IPS-18a (cell line): ENCODE measurements around the gene ABCF3.
"Not testable (repeated sequence)": the region's sequence is repeated elsewhere in the genome, so short reads cannot be mapped to it uniquely, and the experiment has no call there.

Experiments
- H3K27ac ChIP-seq: one replicate; pipeline ENCODE4 v1.5.1; 2013; ENCODE audit warnings: low read length
- H3K27me3 ChIP-seq: one replicate; pipeline ENCODE4 v1.6.1; 2013; ENCODE audit warnings: mild to moderate bottlenecking, low read length; ENCODE audit not compliant: control insufficient read depth, insufficient read depth
- H3K36me3 ChIP-seq: one replicate; pipeline ENCODE4 v1.6.1; 2013; ENCODE audit warnings: low read depth, low read length; ENCODE audit not compliant: control insufficient read depth
- H3K4me1 ChIP-seq: one replicate; pipeline ENCODE4 v1.6.1; 2013; ENCODE audit warnings: low read depth, low read length; ENCODE audit not compliant: control insufficient read depth
- H3K4me3 ChIP-seq: one replicate; pipeline ENCODE4 v1.5.1; 2013; ENCODE audit warnings: low read length
- H3K9ac ChIP-seq: one replicate; pipeline ENCODE4 v1.6.1; 2013; ENCODE audit warnings: mild to moderate bottlenecking, low read length, moderate library complexity
- H3K9me3 ChIP-seq: one replicate; pipeline ENCODE4 v1.6.1; 2013; ENCODE audit warnings: low read depth, low read length; ENCODE audit not compliant: control insufficient read depth

ABCF3 gene

GRCh38 chr3:184186184-184186901, at the start of gene ABCF3:
TSS of gene ABCF3 (plus strand) at chr3:184186199. CDS start at chr3:184186208, 9 bp downstream.
- peak within 1 kb of the TSS; percentile 88 for H3K4me3 ChIP-seq
- H3K27me3 ChIP-seq: no peaks in the 10 kb centered on the region
- H3K27ac ChIP-seq: peak within 1 kb of the TSS; percentile 42
- H3K36me3 ChIP-seq: peaks cover 66% of the 10 kb centered on the region
- peaks cover 11% of the 10 kb centered on the region for H3K4me1 ChIP-seq
- peak within 1 kb of the TSS; percentile 69 for H3K9ac ChIP-seq
- H3K9me3 ChIP-seq: no peaks in the 10 kb centered on the region

GRCh38 chr3:184140436-184140835, 45.6 kb upstream of the ABCF3 start:
- Histone ChIP-seq H3K9me3 (no peaks in the 10 kb centered on the region), H3K36me3 (peaks cover 51% of the 10 kb centered on the region), H3K4me3 (no peak overlapping the region), H3K27ac (no peak overlapping the region), H3K27me3 (no peaks in the 10 kb centered on the region), H3K9ac (no peak overlapping the region), H3K4me1 (no peaks in the 10 kb centered on the region)

GRCh38 chr3:184142199-184142598, 43.8 kb upstream of the ABCF3 start:
- Histone ChIP-seq H3K4me1 (no peaks in the 10 kb centered on the region), H3K4me3 (no peak overlapping the region), H3K9ac (no peak overlapping the region), H3K9me3 (no peaks in the 10 kb centered on the region), H3K36me3 (peaks cover 55% of the 10 kb centered on the region), H3K27me3 (no peaks in the 10 kb centered on the region), H3K27ac (no peak overlapping the region)

- peaks cover 55% of the 10 kb centered on the region for H3K36me3 ChIP-seq
- no peak overlapping the region for H3K4me3 ChIP-seq
- no peak overlapping the region for H3K27ac ChIP-seq
- H3K4me1 ChIP-seq: no peaks in the 10 kb centered on the region
- H3K27me3 ChIP-seq: no peaks in the 10 kb centered on the region
- no peaks in the 10 kb centered on the region for H3K9me3 ChIP-seq
- H3K9ac ChIP-seq: no peak overlapping the region
Observed at GRCh38 chr3:184143327-184143726, 42.7 kb upstream of the ABCF3 start.

- Histone ChIP-seq H3K4me3 (no peak overlapping the region), H3K9me3 (no peaks in the 10 kb centered on the region), H3K9ac (no peak overlapping the region), H3K27me3 (no peaks in the 10 kb centered on the region), H3K36me3 (peaks cover 55% of the 10 kb centered on the region), H3K27ac (no peak overlapping the region), H3K4me1 (no peaks in the 10 kb centered on the region)
Observed at GRCh38 chr3:184144505-184144904, 41.5 kb upstream of the ABCF3 start.

- Histone ChIP-seq H3K4me1 (no peaks in the 10 kb centered on the region), H3K4me3 (no peak overlapping the region), H3K9ac (no peak overlapping the region), H3K36me3 (peaks cover 53% of the 10 kb centered on the region), H3K27me3 (no peaks in the 10 kb centered on the region), H3K27ac (no peak overlapping the region), H3K9me3 (no peaks in the 10 kb centered on the region)
Observed at GRCh38 chr3:184145111-184145524, 40.9 kb upstream of the ABCF3 start.

GRCh38 chr3:184145751-184146270, 40.2 kb upstream of the ABCF3 start:
- Histone ChIP-seq H3K27ac (no peak overlapping the region), H3K9me3 (no peaks in the 10 kb centered on the region), H3K36me3 (peaks cover 46% of the 10 kb centered on the region), H3K4me1 (no peaks in the 10 kb centered on the region), H3K4me3 (no peak overlapping the region), H3K9ac (no peak overlapping the region), H3K27me3 (no peaks in the 10 kb centered on the region)

GRCh38 chr3:184148076-184148475, 37.9 kb upstream of the ABCF3 start:
- Histone ChIP-seq H3K4me3 (no peak overlapping the region), H3K27ac (no peak overlapping the region), H3K9me3 (no peaks in the 10 kb centered on the region), H3K4me1 (no peaks in the 10 kb centered on the region), H3K27me3 (no peaks in the 10 kb centered on the region), H3K9ac (no peak overlapping the region), H3K36me3 (peaks cover 24% of the 10 kb centered on the region)

GRCh38 chr3:184149123-184149522, 36.9 kb upstream of the ABCF3 start:
- H3K27me3 ChIP-seq: no peaks in the 10 kb centered on the region
- no peak overlapping the region for H3K4me3 ChIP-seq
- no peaks in the 10 kb centered on the region for H3K9me3 ChIP-seq
- no peaks in the 10 kb centered on the region for H3K4me1 ChIP-seq
- no peak overlapping the region for H3K9ac ChIP-seq
- no peak overlapping the region for H3K27ac ChIP-seq
- peaks cover 14% of the 10 kb centered on the region for H3K36me3 ChIP-seq

- not testable (repeated sequence) for H3K27me3 ChIP-seq, H3K9ac ChIP-seq, H3K4me1 ChIP-seq, H3K36me3 ChIP-seq, H3K27ac ChIP-seq, H3K4me3 ChIP-seq, H3K9me3 ChIP-seq
Observed at GRCh38 chr3:184149770-184150169, 36.2 kb upstream of the ABCF3 start.

- Histone ChIP-seq H3K9me3 (no peaks in the 10 kb centered on the region), H3K36me3 (no peaks in the 10 kb centered on the region), H3K4me3 (peak within 1 kb of the TSS; percentile 95), H3K27me3 (no peaks in the 10 kb centered on the region), H3K9ac (peak within 1 kb of the TSS; percentile 82), H3K4me1 (peaks cover 10% of the 10 kb centered on the region), H3K27ac (no peak within 1 kb of the TSS)
Observed at GRCh38 chr3:184154885-184155643, 30.9 kb upstream of the ABCF3 start, which contains the start of gene DVL3. TSS of gene DVL3 (plus strand) at chr3:184155377. CDS start at chr3:184155636, 259 bp downstream.
